ENCODE data around the gene PROSER3. TPM values are rescaled to one million over a fixed set of nuclear protein-coding genes. Genes with fewer than 3 reads are reported as not detected.
A peak's percentile ranks its signal among the peaks of the same experiment; 100 is the strongest.

Gene PROSER3
- total RNA-seq, 1 donor = 5.8 TPM

DNA sequence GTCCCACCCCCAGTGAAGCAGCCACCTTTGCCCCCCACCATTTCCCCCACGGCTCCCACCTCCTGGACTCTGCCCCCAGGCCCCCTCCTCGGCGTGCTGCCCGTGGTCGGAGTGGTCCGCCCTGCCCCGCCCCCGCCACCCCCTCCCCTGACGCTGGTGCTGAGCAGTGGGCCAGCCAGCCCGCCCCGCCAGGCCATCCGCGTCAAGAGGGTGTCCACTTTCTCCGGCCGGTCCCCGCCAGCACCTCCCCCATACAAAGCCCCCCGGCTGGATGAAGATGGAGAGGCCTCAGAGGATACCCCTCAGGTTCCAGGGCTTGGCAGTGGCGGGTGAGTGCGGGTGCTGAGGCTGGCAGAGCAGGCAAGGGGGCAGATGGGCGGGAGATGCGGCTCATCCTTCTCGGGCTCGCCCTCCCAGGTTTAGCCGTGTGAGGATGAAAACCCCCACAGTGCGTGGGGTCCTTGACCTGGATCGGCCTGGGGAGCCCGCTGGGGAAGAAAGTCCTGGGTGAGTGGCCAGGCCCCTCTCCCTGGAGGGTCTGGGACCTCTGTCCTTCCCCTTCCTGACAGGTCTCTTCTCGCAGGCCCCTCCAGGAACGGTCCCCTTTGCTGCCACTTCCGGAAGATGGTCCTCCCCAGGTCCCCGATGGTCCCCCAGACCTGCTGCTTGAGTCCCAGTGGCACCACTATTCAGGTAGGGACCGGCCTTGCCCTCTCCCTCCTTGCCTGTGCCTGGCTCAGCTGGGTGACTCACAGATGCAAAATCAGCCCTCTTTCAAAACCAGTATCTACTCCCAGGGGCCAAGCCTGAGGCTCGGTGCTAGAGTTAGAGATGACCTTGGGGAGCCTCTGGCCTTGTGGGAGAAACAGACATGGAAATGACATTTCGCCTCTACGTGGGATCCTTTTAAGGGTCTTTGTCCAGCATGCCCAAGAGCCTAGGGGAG is 24.5 kb upstream of the PROSER3 start:
- Histone ChIP-seq H4K20me1 (ENCODE audit: insufficient read depth, low read length) (peaks cover 7% of the 10 kb centered on the region), H3K4me1 (ENCODE audit: insufficient read depth, low read length) (no peaks in the 10 kb centered on the region), H3K79me2 (ENCODE audit: insufficient read depth, low read length) (no peaks in the 10 kb centered on the region), H3K36me3 (ENCODE audit: insufficient read depth, low read length) (peaks cover 70% of the 10 kb centered on the region), H3K27me3 (ENCODE audit: insufficient read depth, low read length) (no peaks in the 10 kb centered on the region), H3K9me3 (ENCODE audit: low read depth, low read length) (no peaks in the 10 kb centered on the region), H3K4me2 (ENCODE audit: insufficient read depth, low read length) (no peak overlapping the region), H3K4me3 (ENCODE audit: insufficient read depth, low read length) (no peak overlapping the region), H2AFZ (ENCODE audit: low read length) (no peak overlapping the region), H3K27ac (ENCODE audit: low read depth, low read length) (no peak overlapping the region)
- peak; percentile 87 for DNase-seq (ENCODE audit: insufficient read length, low spot score, missing footprints)
- TF ChIP-seq, protein P1, sequence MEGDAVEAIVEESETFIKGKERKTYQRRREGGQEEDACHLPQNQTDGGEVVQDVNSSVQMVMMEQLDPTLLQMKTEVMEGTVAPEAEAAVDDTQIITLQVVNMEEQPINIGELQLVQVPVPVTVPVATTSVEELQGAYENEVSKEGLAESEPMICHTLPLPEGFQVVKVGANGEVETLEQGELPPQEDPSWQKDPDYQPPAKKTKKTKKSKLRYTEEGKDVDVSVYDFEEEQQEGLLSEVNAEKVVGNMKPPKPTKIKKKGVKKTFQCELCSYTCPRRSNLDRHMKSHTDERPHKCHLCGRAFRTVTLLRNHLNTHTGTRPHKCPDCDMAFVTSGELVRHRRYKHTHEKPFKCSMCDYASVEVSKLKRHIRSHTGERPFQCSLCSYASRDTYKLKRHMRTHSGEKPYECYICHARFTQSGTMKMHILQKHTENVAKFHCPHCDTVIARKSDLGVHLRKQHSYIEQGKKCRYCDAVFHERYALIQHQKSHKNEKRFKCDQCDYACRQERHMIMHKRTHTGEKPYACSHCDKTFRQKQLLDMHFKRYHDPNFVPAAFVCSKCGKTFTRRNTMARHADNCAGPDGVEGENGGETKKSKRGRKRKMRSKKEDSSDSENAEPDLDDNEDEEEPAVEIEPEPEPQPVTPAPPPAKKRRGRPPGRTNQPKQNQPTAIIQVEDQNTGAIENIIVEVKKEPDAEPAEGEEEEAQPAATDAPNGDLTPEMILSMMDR (IDR thresholded peaks at IDR 0.05; ENCODE audit: extremely low read depth, low read depth, low read length) = no peak

DNA sequence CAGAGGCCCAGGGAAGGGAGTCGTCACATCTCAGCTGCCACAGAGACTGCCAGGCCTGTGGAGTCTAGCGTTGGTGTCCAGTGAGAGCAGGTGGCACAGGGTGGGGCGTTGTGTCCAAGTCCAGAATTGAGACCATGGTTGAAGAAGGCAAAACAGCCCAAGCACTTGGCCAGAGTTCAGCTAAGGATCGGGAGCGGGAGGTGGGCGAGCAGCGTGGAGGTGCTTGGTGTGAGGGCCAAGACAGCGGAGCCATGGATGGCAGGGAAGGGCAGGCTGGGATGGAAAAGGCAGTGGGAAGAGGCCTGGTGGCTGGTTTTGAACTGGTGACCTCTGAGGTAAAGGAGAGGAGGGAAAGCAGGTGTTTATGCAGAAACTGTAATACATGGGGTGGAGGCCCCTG is 23.7 kb upstream of the PROSER3 start:
- TF ChIP-seq, protein P1 (IDR thresholded peaks at IDR 0.05; ENCODE audit: extremely low read depth, low read depth, low read length) = no peak
- H3K27me3 ChIP-seq (ENCODE audit: insufficient read depth, low read length) = no peaks in the 10 kb centered on the region
- H4K20me1 ChIP-seq (ENCODE audit: insufficient read depth, low read length) = peaks cover 7% of the 10 kb centered on the region
- peaks cover 69% of the 10 kb centered on the region for H3K36me3 ChIP-seq (ENCODE audit: insufficient read depth, low read length)
- H2AFZ ChIP-seq (ENCODE audit: low read length) = no peak overlapping the region
- no peaks in the 10 kb centered on the region for H3K4me1 ChIP-seq (ENCODE audit: insufficient read depth, low read length)
- H3K27ac ChIP-seq (ENCODE audit: low read depth, low read length) = no peak overlapping the region
- H3K4me2 ChIP-seq (ENCODE audit: insufficient read depth, low read length) = no peak overlapping the region
- peak; percentile 14 for DNase-seq (ENCODE audit: insufficient read length, low spot score, missing footprints)
- H3K79me2 ChIP-seq (ENCODE audit: insufficient read depth, low read length) = no peaks in the 10 kb centered on the region
- no peak overlapping the region for H3K4me3 ChIP-seq (ENCODE audit: insufficient read depth, low read length)
- H3K9me3 ChIP-seq (ENCODE audit: low read depth, low read length) = no peaks in the 10 kb centered on the region

DNA sequence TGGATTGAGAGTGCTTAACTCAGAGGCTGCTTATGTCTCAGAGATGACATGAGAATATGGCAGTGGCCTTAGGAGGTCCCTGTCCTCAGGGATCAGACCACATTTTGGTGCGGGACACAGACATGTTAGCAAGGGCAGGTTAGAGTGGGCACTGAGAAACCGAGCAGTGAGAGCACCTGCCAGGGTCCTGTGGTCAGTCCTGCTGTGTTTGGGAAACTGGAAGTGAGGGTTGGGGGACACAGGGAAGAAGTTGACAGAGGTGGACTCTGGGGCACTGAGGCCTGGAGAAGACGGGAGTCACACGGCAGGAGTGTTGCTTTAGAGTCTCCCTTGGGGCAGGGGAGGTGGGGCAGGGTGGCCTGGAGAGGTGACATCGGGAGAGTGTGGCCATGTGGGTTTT is 23.1 kb upstream of the PROSER3 start:
- Histone ChIP-seq H4K20me1 (ENCODE audit: insufficient read depth, low read length) (peaks cover 7% of the 10 kb centered on the region), H3K4me2 (ENCODE audit: insufficient read depth, low read length) (no peak overlapping the region), H3K27me3 (ENCODE audit: insufficient read depth, low read length) (no peaks in the 10 kb centered on the region), H2AFZ (ENCODE audit: low read length) (no peak overlapping the region), H3K4me1 (ENCODE audit: insufficient read depth, low read length) (no peaks in the 10 kb centered on the region), H3K4me3 (ENCODE audit: insufficient read depth, low read length) (no peak overlapping the region), H3K27ac (ENCODE audit: low read depth, low read length) (no peak overlapping the region), H3K9me3 (ENCODE audit: low read depth, low read length) (no peaks in the 10 kb centered on the region), H3K36me3 (ENCODE audit: insufficient read depth, low read length) (peaks cover 63% of the 10 kb centered on the region), H3K79me2 (ENCODE audit: insufficient read depth, low read length) (no peaks in the 10 kb centered on the region)
- TF ChIP-seq, protein P1 (IDR thresholded peaks at IDR 0.05; ENCODE audit: extremely low read depth, low read depth, low read length) = no peak
- DNase-seq (ENCODE audit: insufficient read length, low spot score, missing footprints) = peak; percentile 51

Data from osteoblast (primary cell).